HUES6 (cell line): ENCODE measurements around the gene DCLRE1A.

Experiments used
- H3K27ac ChIP-seq: 2 replicates; pipeline ENCODE4 v1.7.0; 2013; ENCODE audit warnings: low read depth, mild to moderate bottlenecking, low read length, inconsistent platforms
- H3K27me3 ChIP-seq: 2 replicates; pipeline ENCODE4 v1.6.1; 2013; ENCODE audit warnings: low read length; ENCODE audit not compliant: control insufficient read depth, insufficient read depth
- H3K36me3 ChIP-seq: 2 replicates; pipeline ENCODE4 v1.6.1; 2013; ENCODE audit warnings: low read length; ENCODE audit not compliant: control insufficient read depth, insufficient read depth
- H3K4me1 ChIP-seq: 2 replicates; pipeline ENCODE4 v1.6.1; 2013; ENCODE audit warnings: low read length; ENCODE audit not compliant: control insufficient read depth, insufficient read depth
- H3K4me3 ChIP-seq: 2 replicates; pipeline ENCODE4 v1.5.1; 2013; ENCODE audit warnings: low read depth, low read length
- H3K9ac ChIP-seq: one replicate; pipeline ENCODE4 v1.6.1; 2013; ENCODE audit warnings: mild to moderate bottlenecking, low read length
- H3K9me3 ChIP-seq: 2 replicates; pipeline ENCODE4 v1.6.1; 2013; ENCODE audit warnings: low read depth, low read length; ENCODE audit not compliant: control insufficient read depth, insufficient read depth

The DCLRE1A gene

DNA sequence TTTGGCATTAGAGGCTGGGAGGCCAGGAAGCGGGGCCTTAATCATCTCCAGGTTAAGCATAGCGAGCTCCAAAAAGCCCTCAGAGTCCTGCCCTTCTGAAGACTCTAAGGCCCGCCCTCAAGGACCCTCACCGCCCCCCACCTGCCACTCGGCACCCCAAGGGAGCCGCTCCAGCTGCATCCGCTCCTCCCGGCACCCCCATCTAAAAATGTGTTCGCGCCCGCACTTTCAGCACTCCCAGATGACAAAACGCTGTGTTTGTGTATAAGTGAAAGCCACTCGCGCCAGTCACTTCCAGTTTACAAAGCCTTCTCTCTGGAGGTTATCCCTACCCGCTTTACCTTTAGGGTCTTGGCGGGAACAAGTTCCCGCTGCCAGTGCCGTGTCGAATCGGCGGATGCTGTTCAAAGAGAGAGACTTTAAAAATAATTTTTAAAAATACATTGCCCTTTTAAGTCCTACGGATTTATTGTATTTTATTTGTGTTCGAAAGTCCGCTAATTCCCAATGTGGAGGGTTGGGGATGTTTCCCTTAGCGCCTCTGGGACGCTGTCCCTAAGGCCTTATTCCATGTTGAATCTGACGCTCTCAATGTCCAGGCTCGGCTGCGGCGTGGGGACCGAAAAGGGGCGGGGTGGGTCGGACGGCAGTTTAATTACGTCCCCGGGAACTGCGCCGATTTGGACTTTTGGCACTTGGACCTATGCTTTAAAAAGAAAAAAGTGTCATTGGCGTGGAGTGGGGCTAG lies at the start of gene DCLRE1A, which contains the start of gene NHLRC2:
DCLRE1A (minus strand) TSS at position 70 of the 748 bp plus-strand sequence. CDS start 900 bp downstream, outside the sequence.
NHLRC2 (plus strand) TSS at position 649 of the 748 bp plus-strand sequence. CDS start 212 bp downstream, outside the sequence.
- H3K27me3 ChIP-seq, result no peaks in the 10 kb centered on the region
- H3K9ac ChIP-seq, result peak within 1 kb of the TSS; percentile 91
- H3K27ac ChIP-seq, result peak within 1 kb of the TSS; percentile 99
- no peaks in the 10 kb centered on the region for H3K9me3 ChIP-seq
- H3K36me3 ChIP-seq, result peaks cover 11% of the 10 kb centered on the region
- H3K4me3 ChIP-seq, result peak within 1 kb of the TSS; percentile 90
- H3K4me1 ChIP-seq, result peaks cover 12% of the 10 kb centered on the region

DNA sequence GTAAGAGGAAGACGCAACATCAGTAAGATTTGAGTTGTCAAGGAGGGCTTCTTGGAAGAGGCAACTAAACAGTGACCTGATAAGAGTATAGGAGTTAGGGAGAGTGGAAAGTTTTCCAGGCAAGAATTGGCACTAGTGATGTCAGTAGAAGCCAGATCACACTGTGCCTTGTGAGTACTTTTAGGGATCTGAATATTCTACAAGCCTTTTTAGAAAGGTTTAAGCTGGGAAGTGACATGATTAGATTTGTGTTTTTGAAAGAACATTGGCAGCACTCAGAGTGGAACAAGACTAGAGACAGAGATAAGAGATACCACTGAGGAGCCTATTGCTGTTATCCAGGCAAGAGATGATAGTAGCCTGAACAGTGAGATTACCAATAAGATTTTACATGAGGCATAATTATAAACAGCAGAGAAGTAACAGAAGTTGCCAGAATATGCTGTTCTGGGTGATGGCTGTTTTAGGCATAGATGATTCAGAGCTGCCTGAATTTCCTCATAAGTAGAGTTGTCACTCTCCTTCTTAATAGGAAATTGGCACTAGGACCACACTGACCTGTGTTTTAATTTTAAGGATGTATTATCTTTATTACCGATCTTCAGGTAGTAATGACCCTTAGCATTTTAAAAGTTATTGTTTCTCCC lies 46.2 kb upstream of the DCLRE1A start:
- no peaks in the 10 kb centered on the region for H3K27me3 ChIP-seq
- H3K4me1 ChIP-seq, result no peaks in the 10 kb centered on the region
- no peak overlapping the region for H3K27ac ChIP-seq
- H3K9me3 ChIP-seq, result no peaks in the 10 kb centered on the region
- H3K9ac ChIP-seq, result no peak overlapping the region
- no peak overlapping the region for H3K4me3 ChIP-seq
- H3K36me3 ChIP-seq, result peaks cover 64% of the 10 kb centered on the region

DNA sequence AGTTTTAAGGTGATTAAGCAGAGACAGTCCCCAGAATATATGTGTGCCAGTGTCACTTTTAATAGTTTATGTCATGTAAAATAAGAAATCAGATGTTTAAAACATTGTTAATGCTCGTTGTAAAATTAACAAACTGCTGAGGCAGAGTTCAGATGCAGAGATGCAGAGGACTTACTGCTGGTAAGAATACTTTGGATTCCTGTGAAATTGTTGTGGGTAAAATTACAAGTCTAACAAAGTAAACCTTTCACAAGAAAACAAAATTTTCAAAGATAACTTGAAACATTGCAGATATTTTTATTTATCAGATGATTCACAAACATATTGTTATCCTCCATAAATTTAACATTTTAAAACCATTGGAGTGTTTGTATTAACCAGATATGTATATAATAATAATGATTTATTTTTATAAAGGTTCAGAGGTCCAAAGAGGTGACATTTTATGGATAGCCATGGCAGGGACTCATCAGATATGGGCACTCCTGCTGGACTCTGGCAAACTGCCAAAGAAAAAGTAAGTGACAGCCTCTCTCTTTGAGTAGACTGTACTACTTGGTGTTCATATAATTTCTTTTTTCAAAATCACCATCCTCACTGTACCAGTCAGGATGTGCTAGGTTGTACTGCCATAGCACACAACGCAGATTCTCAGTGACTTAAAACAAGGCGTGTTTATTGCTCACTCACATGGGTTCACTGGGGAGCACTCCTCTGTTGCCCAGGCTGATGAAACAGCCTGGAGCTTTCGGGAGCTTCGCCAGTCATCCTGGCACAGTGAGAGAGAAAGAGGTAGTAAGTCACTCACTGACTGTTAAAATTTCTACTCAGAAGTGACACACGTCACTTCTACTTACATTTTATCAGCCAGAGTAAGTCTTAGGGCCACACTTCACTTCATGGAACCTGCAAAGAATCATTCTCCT lies 44.1 kb upstream of the DCLRE1A start:
- Histone ChIP-seq H3K4me3 (no peak overlapping the region), H3K9ac (no peak overlapping the region), H3K27ac (no peak overlapping the region), H3K36me3 (peaks cover 44% of the 10 kb centered on the region), H3K27me3 (no peaks in the 10 kb centered on the region), H3K9me3 (no peaks in the 10 kb centered on the region), H3K4me1 (no peaks in the 10 kb centered on the region)

DNA sequence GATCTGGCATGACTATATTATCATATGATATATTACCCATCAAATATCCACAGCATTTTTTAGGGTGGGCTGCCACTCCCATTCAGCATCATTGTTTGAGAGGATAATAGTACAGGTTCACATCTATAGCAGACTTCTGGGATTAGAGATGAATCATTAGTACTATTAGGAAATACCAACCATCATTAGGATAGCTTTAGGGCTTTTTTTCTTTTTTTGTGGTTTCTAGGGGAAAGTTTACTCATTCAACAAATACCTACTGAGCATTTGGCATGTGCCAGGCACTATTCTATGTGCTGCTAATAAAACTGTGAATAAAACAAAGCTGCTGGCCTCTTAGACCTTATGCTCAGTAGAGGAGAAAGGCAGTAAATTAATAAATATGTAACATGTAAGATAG lies 41.1 kb upstream of the DCLRE1A start:
- Histone ChIP-seq H3K9ac (no peak overlapping the region), H3K36me3 (peaks cover 22% of the 10 kb centered on the region), H3K4me1 (no peaks in the 10 kb centered on the region), H3K27ac (no peak overlapping the region), H3K27me3 (no peaks in the 10 kb centered on the region), H3K4me3 (no peak overlapping the region), H3K9me3 (no peaks in the 10 kb centered on the region)

DNA sequence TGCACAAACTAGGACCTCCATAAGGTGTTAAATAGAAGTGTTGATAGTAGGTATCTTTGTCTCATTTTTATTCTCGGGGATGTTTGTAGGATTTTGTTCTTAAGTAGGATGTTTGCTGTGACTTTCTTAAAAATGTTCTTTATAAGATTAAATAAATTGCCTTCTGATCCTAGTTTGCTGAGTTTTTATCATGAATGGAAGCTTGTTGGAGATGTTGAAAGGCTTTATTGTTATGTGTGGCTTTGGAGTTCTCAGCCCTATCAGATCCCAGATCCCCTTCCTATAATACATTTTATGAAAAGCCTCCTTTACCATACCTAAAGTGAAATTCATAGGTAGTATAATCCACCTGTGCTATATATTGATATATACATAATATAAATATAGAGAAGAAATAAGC lies 40.7 kb upstream of the DCLRE1A start:
- H3K9ac ChIP-seq, result no peak overlapping the region
- no peaks in the 10 kb centered on the region for H3K4me1 ChIP-seq
- H3K4me3 ChIP-seq, result no peak overlapping the region
- no peaks in the 10 kb centered on the region for H3K27me3 ChIP-seq
- peaks cover 22% of the 10 kb centered on the region for H3K36me3 ChIP-seq
- H3K27ac ChIP-seq, result no peak overlapping the region
- no peaks in the 10 kb centered on the region for H3K9me3 ChIP-seq

DNA sequence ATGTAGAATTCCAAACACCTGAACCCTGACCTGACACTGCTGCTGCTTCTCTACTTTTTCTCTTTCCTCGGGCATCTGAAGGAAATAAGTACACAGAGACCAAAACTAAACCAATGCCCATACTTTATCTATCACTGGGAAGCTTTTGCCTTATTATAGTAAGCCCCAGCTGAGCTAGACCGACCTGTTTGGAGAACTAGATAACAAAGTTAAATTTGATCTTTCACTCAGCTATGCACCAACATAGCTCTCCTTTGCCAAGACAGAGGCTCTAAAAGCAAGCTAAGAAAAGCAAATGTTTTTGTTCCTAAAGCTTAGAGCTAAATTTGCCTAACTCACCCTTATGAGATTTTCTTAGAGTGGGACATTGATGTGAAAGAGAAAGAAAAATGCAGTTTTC lies 39.7 kb upstream of the DCLRE1A start:
- Histone ChIP-seq H3K9ac (no peak overlapping the region), H3K27me3 (no peaks in the 10 kb centered on the region), H3K9me3 (no peaks in the 10 kb centered on the region), H3K4me1 (no peaks in the 10 kb centered on the region), H3K36me3 (peaks cover 12% of the 10 kb centered on the region), H3K4me3 (no peak overlapping the region), H3K27ac (no peak overlapping the region)

DNA sequence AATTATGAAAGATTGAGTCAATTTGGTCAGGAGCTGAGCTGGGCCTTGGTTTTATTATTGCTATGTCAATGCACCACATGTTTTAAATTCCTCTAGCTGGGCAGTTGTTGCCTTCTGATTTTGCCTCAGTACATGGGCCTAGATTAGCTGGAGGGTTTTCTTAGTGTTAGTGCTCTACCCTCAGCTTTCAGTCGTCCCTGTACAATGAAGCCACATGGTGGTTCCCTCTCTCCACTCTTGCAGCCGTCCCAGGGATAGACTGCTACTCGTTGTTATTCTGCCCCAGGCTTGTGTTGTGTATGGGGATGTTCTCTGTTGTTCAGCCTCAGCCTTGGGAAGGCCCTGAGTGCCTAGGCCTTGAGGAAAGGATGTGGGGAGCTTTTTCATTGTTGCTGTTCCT lies 37.6 kb upstream of the DCLRE1A start:
- Histone ChIP-seq H3K9ac (no peak overlapping the region), H3K9me3 (no peaks in the 10 kb centered on the region), H3K36me3 (peaks cover 14% of the 10 kb centered on the region), H3K4me1 (no peaks in the 10 kb centered on the region), H3K27ac (no peak overlapping the region), H3K27me3 (no peaks in the 10 kb centered on the region), H3K4me3 (no peak overlapping the region)

DNA sequence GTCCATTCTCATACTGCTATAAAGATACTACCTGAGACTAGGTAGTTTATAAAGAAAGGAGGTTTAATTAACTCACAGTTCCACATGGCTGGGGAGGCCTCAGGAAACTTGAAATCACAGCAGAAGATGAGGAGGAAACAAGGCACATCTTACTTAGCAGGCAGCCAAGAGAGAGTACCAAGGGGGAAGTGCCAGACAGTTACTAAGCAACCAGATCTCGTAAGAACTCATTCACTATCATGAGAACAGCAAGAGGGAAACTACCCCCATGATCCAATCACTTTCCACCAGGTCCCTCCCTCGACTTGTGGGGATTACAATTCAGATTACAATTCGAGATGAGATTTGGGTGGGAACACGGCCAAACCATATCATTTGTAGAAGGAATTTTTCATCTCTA lies 36.9 kb upstream of the DCLRE1A start:
- H3K36me3 ChIP-seq, result peaks cover 17% of the 10 kb centered on the region
- H3K27me3 ChIP-seq, result no peaks in the 10 kb centered on the region
- no peaks in the 10 kb centered on the region for H3K9me3 ChIP-seq
- no peak overlapping the region for H3K9ac ChIP-seq
- no peaks in the 10 kb centered on the region for H3K4me1 ChIP-seq
- H3K4me3 ChIP-seq, result no peak overlapping the region
- H3K27ac ChIP-seq, result no peak overlapping the region

DNA sequence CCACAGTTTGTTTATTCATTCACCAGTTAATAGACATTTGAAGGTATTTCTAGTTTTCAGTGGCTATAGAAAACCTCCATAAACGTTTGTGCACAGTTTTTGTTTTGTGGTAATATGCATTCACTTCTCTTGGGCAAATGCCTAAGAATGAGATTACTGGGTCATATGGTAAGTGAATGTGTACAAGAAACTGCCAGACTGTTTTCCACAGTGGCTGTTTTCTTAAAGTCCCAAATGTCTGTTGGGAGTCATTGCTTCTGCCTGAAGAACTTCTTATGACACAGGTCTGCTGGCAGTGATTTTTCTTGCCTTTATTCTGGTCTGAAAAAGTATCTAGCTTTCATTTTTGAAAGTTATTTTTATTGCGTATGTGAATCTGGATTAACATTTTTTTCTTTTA lies 36.0 kb upstream of the DCLRE1A start:
- Histone ChIP-seq H3K27ac (no peak overlapping the region), H3K4me1 (no peaks in the 10 kb centered on the region), H3K27me3 (no peaks in the 10 kb centered on the region), H3K36me3 (peaks cover 16% of the 10 kb centered on the region), H3K4me3 (no peak overlapping the region), H3K9me3 (no peaks in the 10 kb centered on the region), H3K9ac (no peak overlapping the region)

DNA sequence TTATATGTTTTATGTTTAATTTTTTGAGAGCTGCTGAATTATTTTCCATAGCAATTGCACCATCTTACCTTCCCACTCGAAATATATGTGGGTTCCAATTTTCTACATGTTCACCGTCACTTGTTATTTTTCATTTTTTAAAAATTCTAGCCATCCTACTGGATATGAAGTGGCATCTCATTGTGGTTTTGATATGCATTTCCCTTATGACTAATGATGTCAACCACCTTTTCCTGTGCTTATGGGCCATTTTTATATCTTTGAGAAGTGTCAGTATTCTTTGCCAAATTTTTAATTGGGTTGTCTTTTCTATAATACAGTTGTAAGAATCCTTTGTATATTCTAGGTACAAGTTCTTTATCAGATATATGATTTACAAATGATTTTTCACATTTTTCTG lies 28.4 kb upstream of the DCLRE1A start:
- H3K27ac ChIP-seq, result no peak overlapping the region
- H3K9ac ChIP-seq, result no peak overlapping the region
- no peaks in the 10 kb centered on the region for H3K27me3 ChIP-seq
- H3K4me1 ChIP-seq, result no peaks in the 10 kb centered on the region
- no peaks in the 10 kb centered on the region for H3K9me3 ChIP-seq
- peaks cover 30% of the 10 kb centered on the region for H3K36me3 ChIP-seq
- H3K4me3 ChIP-seq, result no peak overlapping the region
